ENCODE results near the gene ZNF622.

Gene ZNF622

GRCh38 chr5:16465544-16466432, at the start of gene ZNF622:
TSS of gene ZNF622 (minus strand) at chr5:16465800. CDS start at chr5:16465665, 135 bp downstream.
- peak; percentile 94 for DNase-seq

DNA sequence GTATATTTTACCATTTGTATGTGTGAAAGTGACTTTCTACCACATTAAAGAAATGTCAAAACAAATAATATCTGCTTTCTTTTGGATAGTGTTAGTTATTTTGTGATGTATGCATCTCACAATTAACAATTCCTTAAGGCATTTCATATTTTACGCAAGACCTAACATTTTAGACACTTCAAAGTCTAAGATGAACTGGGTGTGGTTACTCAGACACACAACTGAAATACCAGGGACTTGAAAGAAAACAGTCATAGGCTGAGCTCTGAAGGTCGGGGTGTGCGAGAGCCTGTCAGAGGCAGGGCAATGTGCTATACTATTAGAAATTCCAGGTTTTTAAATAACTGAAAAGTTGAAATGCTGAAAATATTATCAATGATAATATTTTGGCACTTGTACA, 44.5 kb upstream of the ZNF622 start:
- no peak for DNase-seq

DNA sequence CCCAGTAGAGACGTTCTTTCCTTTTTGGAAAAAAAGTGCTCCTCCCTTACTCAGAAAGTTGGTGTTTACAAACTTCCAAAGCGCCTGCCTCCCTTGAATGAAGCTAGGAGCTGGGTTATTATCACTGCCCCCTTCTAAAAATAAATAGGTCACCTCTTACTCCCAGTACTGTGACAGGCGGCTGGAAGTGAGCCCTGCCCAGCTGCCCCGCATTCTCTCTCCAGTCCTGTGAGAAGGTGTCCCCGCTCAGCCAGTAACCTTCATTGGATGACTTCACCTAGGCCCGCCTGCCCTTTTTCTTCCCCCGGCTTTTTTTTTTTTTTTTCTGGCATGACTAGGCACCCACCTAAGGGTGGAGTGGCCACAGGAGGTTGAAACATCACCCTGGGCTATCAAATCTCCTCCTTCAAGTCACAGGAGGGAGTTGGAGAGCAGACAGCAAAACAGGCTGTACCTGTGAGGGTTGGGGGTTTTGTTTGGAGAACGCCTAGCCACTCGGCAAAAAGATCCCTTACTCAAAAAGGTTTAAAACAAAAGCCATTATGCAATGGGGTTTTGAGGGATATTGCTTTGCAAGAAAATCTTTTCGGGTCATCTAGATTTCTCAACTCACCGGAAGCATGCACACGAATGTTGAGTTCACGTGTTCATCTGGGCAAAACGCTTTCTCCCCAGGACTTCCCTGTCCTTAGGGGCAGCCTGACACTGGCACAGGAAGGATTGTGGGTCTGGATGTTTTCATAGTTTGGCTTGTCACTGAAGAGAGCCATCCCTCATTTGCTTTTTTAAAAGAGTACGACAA, 43.3 kb upstream of the ZNF622 start:
- DNase-seq: peak; percentile 62

- DNase-seq: no peak
Observed at GRCh38 chr5:16507716-16508115, 42.1 kb upstream of the ZNF622 start.

DNA sequence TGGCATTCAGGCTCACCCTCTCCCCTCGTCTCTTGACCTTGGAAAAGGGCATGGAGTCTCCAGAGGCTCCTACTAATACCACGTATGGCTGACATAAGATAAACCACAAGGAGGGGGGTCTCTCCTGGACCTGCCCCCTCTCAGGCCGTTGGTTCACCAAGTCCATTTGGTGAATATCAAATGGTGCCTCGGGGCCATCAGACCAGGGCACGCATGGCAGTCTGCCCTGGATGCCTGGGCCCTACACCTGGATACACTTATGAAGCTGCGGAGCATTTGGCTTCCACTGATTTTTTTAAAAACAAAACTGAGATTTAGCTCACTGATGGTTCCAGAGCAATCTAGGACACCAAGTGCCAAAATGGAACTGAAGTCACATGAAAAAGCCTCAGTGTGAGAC, 40.3 kb upstream of the ZNF622 start:
- DNase-seq: no peak

DNA sequence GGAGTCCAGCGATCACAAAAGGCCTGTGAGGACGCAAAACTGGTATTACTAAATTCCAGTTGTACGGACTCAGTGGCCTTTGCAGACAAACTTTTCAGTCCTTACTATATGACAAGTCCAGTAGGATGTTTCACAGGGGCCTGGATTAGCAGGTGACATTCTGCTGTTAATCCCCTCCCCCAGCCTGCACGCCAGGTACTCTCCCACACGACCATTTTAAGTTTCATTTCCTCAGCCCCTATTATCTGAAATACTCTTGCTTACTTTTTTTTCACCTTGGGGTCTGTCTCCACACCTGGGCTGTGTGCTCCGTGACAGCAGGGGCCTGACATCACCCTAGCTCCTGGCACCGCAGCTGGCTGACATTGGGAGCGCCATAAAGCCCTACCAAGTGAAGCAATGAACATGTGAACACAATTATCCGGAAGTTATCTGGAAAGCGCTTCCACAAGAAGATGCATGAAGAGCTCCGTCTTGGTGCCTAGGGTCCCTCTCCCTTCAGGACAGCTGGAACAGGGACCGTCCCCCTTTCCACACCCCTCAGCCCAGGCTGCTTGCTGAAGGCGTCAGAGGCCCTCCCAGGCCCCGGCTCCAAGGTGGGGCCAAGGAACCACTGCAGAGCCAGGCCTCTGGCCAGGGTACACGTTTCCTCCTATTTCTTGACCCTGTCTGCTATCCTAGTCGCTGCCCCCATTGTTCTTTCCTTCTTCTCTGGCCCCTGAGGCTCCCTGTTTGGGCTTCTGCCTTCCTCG, 39.7 kb upstream of the ZNF622 start:
- no peak for DNase-seq

DNA sequence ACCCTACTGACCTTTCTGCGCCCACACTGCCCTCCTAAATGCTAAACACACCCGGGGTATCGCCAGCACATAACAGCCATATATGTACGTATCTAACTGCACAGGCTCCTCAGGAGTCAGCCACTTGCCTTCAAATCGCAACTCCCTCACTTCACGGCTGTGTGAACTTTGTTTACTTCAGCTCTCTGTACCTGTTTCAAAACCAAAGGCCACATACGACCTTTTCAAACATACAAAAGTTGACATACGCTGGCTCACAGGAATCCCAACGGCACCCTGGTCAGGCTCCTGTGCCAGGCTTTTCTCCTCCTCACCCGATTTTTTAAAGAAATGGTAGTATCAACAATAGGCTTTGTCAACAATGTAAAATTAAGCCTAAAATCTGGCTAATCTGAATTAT, 39.0 kb upstream of the ZNF622 start:
- DNase-seq: no peak

- DNase-seq: no peak
Observed at GRCh38 chr5:16502866-16503265, 37.3 kb upstream of the ZNF622 start.

DNA sequence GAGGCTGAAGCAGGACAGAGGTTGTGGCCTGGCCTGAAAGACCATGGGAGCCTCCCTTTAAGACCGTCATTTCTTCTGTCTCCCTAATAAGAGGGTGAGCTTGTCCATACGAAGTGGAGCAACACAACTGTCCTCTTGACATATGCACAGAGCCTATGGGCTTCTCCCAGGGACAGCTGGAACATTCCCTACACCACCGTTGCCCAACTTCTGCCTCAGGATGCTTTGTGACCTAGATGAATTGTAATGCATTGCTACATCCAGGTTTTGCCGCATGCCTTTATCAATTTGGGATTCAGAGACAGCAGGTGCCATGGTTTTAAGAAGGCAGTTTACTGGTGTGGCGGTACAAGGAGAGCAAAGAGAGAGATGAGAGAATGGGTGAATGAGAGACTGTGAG, 34.4 kb upstream of the ZNF622 start:
- no peak for DNase-seq

DNA sequence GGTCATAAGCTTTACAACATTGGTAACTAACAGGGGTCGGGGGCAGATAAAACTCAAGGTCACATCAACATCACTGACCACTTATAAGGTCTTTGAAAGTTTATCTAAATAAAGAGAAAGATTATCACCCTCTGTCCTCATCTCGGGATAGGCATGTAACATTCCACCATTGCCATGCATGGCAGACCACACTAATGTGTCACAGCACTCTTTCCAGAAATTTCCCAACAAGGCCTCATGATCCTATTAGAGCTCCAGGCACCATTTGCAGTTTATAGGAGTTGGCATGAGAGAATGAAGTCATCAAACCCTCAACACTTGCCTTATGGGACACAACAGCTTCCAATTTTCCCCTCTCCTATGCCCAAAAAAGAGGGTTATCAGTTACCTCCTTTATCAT, 31.9 kb upstream of the ZNF622 start:
- no peak for DNase-seq

- DNase-seq: no peak
Observed at GRCh38 chr5:16493261-16493660, 27.7 kb upstream of the ZNF622 start.

DNA sequence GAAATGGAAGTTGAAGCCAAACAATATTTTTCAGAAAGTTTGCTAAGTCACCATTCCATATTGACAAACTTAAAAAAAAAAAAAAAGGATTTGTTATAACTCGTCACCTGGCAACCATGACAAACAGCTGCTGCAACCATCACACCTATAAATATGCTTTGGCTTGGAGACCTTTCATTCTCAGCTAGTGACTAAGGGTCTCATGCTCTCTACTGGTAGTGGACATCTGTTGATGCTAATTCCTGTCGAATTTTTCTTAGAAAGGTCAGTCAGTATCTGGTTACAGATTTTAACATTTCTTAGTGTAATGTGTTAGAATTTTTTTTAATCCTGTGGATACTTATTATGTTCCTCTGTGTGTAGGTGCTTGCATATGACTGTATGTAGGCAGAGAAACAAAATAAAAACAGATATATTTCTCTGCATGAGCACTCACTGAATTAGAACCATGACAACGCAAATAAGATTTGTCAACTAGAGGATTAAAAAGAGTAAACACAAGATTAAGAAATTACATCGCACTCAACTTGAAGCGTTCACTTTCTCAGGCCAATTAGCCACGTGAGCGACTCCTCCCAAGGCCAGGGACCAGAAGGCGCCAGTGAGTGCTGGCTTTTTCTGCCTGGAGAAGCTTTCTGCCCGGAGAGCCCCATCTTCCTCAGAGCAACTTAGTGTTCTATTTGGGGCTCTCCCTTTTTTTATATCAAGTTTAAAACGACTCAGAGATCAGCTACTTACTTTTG, 27.0 kb upstream of the ZNF622 start:
- peak; percentile 33 for DNase-seq

GRCh38 chr5:16490911-16491310, 25.3 kb upstream of the ZNF622 start:
- no peak for DNase-seq

- peak; percentile 55 for DNase-seq
Observed at GRCh38 chr5:16489322-16489791, 23.8 kb upstream of the ZNF622 start.

- no peak for DNase-seq
Observed at GRCh38 chr5:16487456-16487855, 21.9 kb upstream of the ZNF622 start.

DNA sequence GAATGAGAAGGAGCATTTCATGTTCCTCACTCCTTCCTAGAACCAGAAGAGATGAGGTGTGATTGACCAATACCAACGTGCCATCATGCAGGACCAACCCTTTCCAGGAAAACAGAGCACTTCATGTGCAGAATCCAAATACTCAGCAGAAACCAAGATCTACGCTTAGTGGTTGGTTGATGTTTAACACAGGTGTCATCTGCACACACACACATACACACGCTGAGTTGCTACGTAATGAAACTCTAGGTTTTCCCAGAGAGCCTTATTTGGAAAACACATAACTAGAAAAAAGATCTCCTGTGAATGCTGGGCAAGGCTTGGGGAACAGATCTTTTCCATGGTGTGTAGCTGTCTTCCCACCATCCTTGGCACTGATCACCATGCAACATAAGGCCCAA, 21.1 kb upstream of the ZNF622 start:
- DNase-seq: no peak

- no peak for DNase-seq
Observed at GRCh38 chr5:16485656-16486055, 20.1 kb upstream of the ZNF622 start.

- DNase-seq: no peak
Observed at GRCh38 chr5:16484081-16484480, 18.5 kb upstream of the ZNF622 start.

DNA sequence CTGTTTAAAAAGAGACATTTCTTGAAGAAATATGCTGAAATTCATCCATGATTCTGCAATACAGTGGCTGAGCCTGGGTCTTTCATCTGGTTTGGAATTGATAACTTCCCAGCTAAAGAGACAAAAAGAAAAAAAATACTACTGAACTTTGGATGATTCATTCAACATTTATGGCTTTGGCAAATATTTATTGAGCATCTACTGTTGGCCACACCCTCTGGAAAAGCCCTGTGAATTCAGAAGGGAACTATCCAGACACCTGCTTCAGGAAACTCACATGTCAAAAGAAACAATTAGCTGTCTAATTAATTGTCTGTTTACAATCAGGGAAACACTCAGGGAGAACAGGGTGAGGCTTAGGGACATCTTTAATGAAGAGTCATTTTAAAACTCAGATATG, 17.8 kb upstream of the ZNF622 start:
- no peak for DNase-seq

- DNase-seq: no peak
Observed at GRCh38 chr5:16482891-16483290, 17.3 kb upstream of the ZNF622 start.

DNA sequence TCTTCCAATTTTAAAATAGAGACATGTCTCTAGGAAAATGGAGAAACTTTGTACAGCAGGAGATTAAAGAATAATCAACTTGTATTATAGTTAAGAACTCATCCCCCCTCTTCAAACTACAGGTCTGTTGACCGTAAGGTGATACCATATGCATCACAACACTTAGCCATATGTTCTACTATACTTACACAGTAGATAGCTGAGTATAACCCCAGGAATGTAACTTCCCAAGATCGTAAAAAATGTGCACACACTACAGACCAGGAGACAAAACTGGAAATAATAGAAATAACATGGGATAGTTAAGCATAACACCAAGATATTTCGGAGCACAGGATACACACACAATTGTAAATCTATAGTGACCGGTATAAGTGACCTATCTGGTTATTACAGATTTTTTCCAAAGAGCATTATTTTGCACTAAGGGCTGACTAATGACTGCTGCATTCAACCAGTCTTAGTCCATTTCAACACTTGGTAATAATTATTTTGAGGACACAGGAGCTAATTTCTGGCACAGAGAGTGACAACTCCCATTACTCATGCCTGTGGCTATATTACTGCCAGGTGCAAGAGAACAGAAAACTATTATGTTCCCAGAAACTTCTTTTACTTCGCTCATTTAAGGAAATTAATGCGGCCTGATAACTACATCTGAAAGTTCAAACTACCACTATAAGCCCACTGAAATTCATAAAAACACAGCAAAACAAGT, 15.4 kb upstream of the ZNF622 start:
- no peak for DNase-seq

GRCh38 chr5:16480144-16480543, 14.5 kb upstream of the ZNF622 start:
- no peak for DNase-seq

Measured in NCI-H2171 (cell line).